ENCODE data around the gene LRP8. TPM values are rescaled to one million over a fixed set of nuclear protein-coding genes. Genes with fewer than 3 reads are reported as not detected.

LRP8 gene
- total and polyA plus RNA-seq, 2 of the 13 experiments (the other 11 are each of a cell fraction or from before 2014, with no cell fraction given) = 17.3 to 17.4 TPM

DNA sequence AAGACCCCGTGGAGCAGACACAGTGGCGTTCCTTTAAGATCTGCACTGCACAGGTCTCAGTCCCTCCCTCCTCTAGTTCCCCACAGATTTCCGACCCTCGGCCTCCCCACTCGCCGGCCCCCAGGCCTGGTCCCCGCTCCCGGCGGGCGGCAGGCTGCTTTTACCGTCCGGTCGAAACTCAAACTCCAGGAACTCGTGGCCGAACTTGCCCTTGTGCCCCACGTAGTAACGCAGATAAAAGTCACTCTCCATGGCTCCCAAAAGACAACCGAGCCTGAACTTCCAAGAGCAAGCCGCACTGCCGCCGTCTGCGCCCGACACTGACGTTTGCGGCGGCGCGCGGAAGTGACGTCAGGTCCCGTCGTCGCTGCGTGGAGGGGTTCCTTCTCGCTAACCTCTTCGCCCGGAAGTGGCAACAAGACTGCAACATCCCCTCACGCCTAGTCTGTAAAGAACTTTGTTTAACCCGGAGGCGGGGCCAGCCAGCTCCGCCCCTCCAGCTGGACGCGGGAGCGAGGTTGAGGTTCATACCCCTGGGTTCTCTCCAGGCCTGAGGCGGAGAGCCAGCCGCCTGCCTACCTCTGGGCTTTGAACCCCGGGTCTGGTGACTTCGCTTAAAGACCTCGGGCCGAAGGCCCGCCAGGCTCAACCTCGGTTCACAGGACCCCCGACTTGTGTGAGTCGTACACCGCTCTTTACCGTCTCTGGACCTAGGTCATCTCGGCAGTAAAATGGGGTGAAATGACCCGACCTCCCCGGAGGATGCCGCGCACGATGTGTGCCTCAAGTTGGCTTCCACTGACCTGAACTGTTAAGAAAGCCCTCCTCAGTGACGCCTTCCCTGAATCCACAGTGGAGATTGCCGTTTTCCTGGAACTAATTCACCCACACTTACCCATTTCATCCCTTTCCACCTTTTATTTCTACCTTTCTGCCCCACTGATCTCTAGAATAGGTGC lies 89.4 kb downstream of the LRP8 start, which contains the start of gene MAGOH (continued):
- no peak for TF ChIP-seq ATF6 (CRISPR knock-in tag; conservative IDR thresholded peaks at IDR 0.05)
- no peak for TF ChIP-seq ZNF446 (CRISPR knock-in tag; IDR thresholded peaks at IDR 0.05)
- TF ChIP-seq ZNF629 (CRISPR knock-in tag; conservative IDR thresholded peaks at IDR 0.05) = no peak
- TF ChIP-seq, protein P1, sequence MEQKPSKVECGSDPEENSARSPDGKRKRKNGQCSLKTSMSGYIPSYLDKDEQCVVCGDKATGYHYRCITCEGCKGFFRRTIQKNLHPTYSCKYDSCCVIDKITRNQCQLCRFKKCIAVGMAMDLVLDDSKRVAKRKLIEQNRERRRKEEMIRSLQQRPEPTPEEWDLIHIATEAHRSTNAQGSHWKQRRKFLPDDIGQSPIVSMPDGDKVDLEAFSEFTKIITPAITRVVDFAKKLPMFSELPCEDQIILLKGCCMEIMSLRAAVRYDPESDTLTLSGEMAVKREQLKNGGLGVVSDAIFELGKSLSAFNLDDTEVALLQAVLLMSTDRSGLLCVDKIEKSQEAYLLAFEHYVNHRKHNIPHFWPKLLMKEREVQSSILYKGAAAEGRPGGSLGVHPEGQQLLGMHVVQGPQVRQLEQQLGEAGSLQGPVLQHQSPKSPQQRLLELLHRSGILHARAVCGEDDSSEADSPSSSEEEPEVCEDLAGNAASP (CRISPR knock-in tag; IDR thresholded peaks at IDR 0.05; ENCODE audit: borderline replicate concordance) = peak; percentile 64; the same call in 1 of the 2 replicates
- peak; percentile 73; the same call in 1 of the 2 replicates for TF ChIP-seq ZNF343 (CRISPR knock-in tag; IDR thresholded peaks at IDR 0.05)
- TF ChIP-seq RNF2 (conservative IDR thresholded peaks at IDR 0.05; ENCODE audit: low read depth) = no peak
- TF ChIP-seq ZFP82 (CRISPR knock-in tag; IDR thresholded peaks at IDR 0.05; ENCODE audit: borderline replicate concordance) = no peak
- no peak for TF ChIP-seq ZNF672 (CRISPR knock-in tag; IDR thresholded peaks at IDR 0.05)
- TF ChIP-seq PCBP1 (IDR thresholded peaks at IDR 0.05; ENCODE audit: borderline replicate concordance, low read depth, low read length) = no peak
- peak; percentile 100 for TF ChIP-seq KAT8 (CRISPR knock-in tag; IDR thresholded peaks at IDR 0.05)
- TF ChIP-seq POLR2A (IDR thresholded peaks at IDR 0.05; ENCODE audit: insufficient read depth in 1 of 2, low read depth in 2 of 2, low read length in 2 of 2) = peak; percentile 78 to 80
- no peak for TF ChIP-seq NFE2L1 (CRISPR knock-in tag; IDR thresholded peaks at IDR 0.05; ENCODE audit: borderline replicate concordance)
- no peak for TF ChIP-seq ONECUT2 (CRISPR knock-in tag; IDR thresholded peaks at IDR 0.05)
- no peak for TF ChIP-seq NPAS2 (CRISPR knock-in tag; IDR thresholded peaks at IDR 0.05; ENCODE audit: borderline replicate concordance)
- TF ChIP-seq, protein P2, sequence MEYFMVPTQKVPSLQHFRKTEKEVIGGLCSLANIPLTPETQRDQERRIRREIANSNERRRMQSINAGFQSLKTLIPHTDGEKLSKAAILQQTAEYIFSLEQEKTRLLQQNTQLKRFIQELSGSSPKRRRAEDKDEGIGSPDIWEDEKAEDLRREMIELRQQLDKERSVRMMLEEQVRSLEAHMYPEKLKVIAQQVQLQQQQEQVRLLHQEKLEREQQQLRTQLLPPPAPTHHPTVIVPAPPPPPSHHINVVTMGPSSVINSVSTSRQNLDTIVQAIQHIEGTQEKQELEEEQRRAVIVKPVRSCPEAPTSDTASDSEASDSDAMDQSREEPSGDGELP (IDR thresholded peaks at IDR 0.05; ENCODE audit: borderline replicate concordance, low read depth) = peak; percentile 96
- no peak for TF ChIP-seq ZNF10 (CRISPR knock-in tag; IDR thresholded peaks at IDR 0.05; ENCODE audit: borderline replicate concordance, low read depth)
- no peak for TF ChIP-seq MAFF (IDR thresholded peaks at IDR 0.05; ENCODE audit: low read depth, low read length)
- TF ChIP-seq, protein P3, sequence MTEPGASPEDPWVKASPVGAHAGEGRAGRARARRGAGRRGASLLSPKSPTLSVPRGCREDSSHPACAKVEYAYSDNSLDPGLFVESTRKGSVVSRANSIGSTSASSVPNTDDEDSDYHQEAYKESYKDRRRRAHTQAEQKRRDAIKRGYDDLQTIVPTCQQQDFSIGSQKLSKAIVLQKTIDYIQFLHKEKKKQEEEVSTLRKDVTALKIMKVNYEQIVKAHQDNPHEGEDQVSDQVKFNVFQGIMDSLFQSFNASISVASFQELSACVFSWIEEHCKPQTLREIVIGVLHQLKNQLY (CRISPR knock-in tag; IDR thresholded peaks at IDR 0.05) = no peak; the same call in 1 of the 2 replicates
- TF ChIP-seq ZNF572 (CRISPR knock-in tag; IDR thresholded peaks at IDR 0.05) = no peak; the same call in 1 of the 2 replicates
- TF ChIP-seq PBX3 (CRISPR knock-in tag; IDR thresholded peaks at IDR 0.05; ENCODE audit: borderline replicate concordance) = no peak
- TF ChIP-seq NFATC3 (CRISPR knock-in tag; IDR thresholded peaks at IDR 0.05) = no peak
